Breast epithelium (tissue), 3 donors: ENCODE data around the gene SNX24.

ENCODE experiments used
- CTCF ChIP-seq, 3 donors: fragments of 450-650 bp; IDR thresholded peaks; one replicate each; pipeline ENCODE4 v1.5.1; 2016 to 2017; ENCODE audit warnings: antibody characterized with exemption in 3 of 3, mild to moderate bottlenecking in 3 of 3, moderate library complexity in 3 of 3
- POLR2A ChIP-seq: fragments of 450-650 bp; IDR thresholded peaks from one replicate; pipeline ENCODE4 v1.6.1; 2016; ENCODE audit warnings: antibody characterized with exemption, mild to moderate bottlenecking, moderate library complexity

GRCh38 chr5:122919969-122920368, 74.6 kb downstream of the SNX24 start:
- TF ChIP-seq CTCF (IDR thresholded peaks at IDR 0.05) (no peak), POLR2A (no peak)
